Stimulated activated CD4-positive, alpha-beta T cell treated with anti-CD3 and anti-CD28 coated beads, TNF-alpha, amount 100 ng/mL, for 24 hours (primary cell): ENCODE measurements around the gene PUSL1.
A peak's percentile ranks its signal among the peaks of the same experiment; 100 is the strongest.

Source experiments
- DNase-seq, 3 experiments: peaks; one replicate each; pipeline ENCODE4 v3.0.0-alpha.2; 2020; ENCODE audit warnings: low read depth in 3 of 3

The PUSL1 gene

DNA sequence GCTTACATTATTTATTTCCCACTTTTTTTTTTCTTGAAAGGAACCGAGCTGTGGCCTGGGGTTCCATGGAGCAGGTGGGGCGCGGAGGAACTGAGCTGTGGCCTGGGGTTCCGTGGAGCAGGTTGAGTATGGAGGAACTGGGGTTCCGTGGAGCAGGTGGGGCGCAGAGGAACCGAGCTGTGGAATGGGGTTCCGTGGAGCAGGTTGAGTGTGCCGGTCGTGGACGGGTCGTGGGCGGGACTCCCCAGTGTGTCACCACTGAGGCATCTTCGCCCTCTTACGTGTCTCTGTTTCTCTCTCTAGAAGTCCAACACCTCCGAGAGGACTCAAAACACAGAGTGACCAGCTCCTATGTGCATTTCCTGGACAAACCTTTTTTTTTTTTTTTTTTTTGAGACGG is 29.4 kb upstream of the PUSL1 start:
- no peak for DNase-seq

DNA sequence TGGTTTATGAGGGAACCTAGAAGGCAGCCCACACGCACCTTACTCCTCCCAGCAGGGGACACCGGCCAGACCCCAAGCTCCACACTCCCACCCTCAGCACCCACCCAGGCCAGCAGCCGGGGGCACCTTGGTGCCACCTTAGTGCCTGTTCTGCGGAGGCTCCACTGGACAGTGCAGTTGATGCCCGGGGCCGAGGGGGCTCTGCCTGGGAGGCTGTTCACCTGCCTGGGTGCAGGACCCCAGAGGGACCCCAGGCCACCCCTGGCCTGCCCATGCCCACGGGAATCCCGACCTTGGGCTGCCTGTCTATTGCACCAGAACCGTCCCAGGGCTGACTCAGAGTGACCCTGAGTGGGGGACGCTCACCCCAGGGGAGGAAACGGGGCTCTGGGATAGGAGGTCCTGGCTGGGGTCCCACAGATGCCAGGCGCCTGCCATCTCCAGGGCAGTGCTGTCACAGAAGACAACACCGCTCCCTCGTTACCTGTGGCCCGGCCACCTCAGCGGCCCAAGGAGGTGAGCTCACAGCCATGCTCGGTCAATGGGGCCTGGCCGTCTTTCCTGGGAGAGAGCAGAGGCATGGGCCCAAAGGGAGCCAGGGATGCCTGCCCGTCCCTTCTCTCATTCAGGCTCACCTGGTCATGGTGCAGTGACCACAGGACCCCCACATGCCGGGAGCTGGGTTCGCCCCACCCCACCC is 27.5 kb upstream of the PUSL1 start:
- DNase-seq = no peak

DNA sequence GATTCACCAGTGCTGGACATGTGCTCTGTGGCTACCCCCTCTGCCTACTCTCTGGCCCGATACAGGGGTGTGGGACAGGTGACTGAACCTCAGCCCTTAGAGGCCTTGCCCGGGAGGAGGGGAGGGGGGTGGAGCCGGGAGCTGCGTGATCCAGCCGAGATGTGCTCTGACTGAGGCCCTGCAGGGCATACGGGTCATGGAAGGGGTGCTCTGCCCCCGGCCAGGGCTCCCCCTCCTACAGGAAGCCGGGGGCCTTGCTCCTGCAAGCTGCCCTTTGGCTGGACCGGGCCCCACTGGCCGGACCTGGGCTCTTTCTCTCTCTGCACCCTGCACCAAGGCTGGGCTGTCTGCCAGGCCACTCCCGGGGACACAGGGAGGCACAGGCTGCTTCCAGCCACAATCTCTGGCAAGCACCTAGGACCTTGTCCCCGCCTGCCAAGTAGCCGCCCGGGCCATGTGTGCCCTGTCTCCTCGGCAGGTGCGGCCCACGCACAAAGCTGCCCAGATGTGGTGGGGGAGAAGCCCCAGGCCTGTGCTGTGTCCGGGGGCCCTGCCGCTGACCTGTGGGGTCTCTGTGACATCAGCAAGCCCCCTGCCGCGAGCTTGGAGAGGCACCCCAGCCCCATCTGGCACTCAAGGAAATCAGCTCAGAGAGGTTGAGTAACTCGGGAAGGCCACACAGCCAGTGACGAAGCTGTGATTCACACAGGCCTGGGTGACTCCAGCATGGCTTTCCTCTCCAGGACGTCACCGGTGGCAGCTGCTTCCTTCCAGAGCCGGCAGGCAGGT is 26.7 kb upstream of the PUSL1 start:
- DNase-seq = no peak

DNA sequence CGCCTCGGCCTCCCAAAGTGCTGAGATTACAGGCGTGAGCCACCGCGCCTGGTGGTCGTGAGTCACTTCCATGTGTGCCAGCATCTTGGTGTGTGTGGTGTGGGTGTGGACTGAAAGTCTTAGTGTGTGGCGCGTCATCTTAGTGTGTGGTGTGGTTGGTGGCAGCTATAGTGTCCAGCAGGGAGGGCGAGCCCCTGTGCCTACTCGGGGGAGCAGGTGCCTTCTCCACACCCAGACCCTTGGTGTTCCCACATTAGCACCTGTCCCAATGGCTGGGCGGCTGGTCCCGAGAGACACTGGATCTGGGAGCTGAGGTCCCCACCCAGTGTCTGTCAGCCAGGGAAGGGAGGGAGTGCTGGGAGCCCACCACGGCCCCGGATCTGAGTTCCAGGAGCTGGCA is 25.4 kb upstream of the PUSL1 start:
- DNase-seq = no peak

DNA sequence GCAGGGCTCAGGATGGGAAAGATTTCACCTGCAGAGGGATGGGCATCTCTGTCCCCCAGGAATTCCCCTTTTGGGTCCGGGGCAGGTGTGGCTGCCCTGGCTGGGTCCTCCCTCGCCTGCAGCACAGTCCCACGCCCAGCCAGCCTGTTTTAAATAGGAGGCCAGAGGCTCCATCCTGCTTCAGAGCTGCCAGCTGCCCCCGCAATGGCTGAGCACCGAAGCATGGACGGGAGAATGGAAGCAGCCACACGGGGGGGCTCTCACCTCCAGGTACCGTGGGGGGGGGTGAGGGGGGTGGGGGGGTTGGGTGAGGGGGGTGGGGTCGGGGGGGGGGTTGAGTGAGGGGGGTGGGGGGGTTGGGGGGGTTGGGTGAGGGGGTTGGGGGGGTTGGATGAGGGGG is 24.6 kb upstream of the PUSL1 start:
- no peak for DNase-seq

DNA sequence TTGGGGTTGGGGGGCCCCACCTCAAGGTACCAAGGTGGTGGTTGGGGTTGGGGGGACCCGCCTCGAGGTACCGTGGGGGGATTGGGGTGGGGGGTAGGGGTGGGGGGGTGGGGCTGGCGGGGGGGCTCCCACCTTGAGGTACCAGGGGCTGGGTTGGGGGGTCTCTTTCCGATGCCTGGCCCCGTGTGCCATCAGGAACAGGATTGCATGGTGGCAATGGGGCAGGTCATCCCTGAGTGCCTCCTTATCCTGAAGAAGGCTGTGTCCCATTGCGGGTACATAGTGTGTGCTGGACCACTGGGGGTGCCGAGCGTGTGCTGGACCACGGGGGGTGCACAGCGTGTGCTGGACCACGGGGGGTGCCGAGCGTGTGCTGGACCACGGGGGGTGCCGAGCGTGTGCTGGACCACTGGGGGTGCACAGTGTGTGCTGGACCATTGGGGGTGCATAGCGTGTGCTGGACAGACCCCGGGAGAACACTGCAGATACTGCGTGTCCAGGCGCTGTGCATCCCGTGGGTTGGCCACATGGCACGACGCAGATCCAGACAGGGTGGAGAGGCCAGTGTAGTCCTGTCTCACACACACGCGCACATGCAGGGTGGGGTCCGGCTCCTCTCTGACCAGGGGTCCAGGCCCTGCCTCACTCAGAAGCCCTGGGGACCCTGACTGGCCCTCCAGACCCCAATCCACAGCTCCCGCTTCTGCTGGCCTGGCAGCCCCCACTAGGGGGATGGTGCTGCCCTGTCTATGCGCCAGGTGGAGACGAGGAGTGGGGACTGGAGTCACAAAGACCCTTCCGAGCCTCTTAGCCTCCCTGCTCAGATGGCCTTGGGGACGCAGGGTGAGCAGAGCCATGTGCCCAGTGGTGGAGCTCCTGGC is 23.9 kb upstream of the PUSL1 start:
- no peak for DNase-seq

DNA sequence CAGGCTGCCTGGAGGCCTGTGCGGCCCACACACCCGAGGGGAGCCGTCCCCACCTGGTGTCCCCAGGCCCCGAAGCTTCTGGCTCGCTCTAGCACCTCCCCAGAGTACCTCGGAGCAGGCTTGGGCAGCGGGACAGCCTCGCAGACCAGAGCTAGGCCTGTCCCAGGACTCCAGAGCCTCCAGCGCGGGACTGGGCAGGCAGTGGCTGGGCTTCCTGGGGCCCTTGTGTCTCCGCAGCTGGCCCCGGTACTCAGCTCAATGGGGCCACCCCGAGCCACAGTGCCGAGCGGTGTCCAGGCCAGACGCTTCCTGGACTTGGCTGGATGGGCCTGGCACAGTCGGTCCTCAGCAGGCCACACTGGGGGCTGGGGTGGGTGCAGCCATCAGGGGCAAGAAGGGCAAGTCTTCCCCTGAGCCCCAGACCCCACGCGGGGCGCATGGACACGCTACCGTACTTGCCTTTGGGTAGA is 23.3 kb upstream of the PUSL1 start:
- no peak for DNase-seq

DNA sequence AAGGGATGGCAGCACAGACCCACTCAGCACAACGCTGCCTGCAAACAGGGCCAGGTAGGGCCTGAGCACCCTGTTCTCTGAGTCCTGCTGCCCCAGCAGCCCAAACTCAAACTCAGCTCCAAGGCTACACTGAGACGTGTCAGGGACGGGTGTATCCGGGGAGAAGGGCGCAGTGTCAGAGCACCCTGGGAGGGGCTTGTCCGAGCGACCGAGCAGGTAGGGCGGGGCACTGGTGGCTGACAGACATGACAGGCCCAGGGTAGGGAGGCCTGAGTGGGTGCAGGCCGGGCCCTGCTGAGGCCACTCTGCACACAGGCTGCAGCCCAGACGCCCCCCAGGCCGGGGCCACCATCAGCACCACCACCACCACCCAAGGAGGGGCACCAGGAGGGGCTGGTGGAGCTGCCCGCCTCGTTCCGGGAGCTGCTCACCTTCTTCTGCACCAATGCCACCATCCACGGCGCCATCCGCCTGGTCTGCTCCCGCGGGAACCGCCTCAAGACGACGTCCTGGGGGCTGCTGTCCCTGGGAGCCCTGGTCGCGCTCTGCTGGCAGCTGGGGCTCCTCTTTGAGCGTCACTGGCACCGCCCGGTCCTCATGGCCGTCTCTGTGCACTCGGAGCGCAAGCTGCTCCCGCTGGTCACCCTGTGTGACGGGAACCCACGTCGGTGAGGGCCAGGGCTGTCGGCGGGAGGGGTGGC is 22.6 kb upstream of the PUSL1 start:
- DNase-seq = no peak

DNA sequence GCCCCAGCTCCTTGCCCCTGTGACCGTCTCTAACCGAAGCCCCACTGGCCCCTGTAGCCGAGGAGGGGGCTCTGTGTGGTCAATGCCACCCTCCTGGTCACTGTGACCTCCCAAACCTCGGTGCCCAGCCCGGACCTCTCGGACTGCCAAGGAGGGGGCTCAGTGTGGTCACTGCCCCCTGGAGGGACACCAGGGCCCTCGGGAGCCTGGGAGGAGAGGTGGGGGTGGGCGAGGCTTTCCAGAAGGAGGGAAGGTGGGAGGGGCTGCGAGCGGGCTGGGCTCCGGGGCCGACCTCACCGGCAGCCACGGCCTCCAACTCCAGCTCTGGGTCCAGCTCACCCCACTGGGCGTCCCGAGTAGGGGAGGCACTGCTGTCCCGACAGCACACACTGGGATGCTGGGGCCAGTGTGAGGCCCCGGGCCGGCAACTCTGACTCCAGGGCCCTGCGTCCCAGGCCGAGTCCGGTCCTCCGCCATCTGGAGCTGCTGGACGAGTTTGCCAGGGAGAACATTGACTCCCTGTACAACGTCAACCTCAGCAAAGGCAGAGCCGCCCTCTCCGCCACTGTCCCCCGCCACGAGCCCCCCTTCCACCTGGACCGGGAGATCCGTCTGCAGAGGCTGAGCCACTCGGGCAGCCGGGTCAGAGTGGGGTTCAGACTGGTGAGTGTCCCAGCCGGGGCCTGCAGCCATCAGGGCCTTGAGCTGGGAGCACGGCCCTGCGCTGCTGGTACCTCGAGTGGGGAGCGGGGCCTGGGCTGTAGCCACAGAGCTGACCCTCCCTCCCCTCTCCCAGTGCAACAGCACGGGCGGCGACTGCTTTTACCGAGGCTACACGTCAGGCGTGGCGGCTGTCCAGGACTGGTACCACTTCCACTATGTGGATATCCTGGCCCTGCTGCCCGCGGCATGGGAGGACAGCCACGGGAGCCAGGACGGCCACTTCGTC is 21.8 kb upstream of the PUSL1 start:
- DNase-seq = no peak

DNA sequence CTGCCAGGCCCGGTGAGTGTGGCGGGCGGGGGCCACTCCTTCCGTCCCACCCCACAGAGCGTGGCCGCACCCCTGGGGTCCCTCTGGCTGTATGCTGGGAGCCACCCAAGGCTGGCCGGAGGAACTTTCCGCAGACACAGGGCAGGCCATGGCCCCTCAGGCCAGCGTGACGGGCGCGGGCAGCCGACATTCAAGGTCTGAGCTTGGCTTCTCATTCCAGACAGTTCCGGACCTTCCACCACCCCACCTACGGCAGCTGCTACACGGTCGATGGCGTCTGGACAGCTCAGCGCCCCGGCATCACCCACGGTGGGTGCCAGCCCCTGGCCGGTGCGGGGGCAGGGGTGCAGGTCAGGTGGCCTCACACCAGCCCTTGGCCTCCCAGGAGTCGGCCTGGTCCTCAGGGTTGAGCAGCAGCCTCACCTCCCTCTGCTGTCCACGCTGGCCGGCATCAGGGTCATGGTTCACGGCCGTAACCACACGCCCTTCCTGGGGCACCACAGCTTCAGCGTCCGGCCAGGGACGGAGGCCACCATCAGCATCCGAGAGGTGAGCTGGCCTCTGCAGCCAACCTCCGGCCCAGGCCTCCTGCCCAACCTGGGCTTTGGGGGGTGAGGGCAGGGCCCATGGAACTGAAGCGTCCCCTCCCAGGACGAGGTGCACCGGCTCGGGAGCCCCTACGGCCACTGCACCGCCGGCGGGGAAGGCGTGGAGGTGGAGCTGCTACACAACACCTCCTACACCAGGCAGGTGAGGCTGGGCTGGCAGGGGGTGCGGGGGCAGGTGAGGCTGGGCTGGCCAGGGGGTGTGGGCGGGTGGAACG is 20.9 kb upstream of the PUSL1 start:
- no peak for DNase-seq

DNA sequence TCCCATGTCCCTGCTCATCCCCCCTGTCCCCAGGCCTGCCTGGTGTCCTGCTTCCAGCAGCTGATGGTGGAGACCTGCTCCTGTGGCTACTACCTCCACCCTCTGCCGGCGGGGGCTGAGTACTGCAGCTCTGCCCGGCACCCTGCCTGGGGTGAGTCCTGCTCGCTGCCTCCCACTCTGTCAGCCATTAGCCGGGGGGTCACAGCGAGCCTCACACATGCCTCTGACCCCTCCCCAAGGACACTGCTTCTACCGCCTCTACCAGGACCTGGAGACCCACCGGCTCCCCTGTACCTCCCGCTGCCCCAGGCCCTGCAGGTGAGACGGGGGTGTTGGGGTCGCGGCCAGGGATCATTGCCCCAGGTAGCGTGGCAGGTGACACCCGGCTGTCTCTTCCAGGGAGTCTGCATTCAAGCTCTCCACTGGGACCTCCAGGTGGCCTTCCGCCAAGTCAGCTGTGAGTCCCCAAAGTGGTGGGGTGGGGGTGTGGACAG is 18.1 kb upstream of the PUSL1 start:
- peak in 2 of 3 experiments; percentile 55 to 60 for DNase-seq

DNA sequence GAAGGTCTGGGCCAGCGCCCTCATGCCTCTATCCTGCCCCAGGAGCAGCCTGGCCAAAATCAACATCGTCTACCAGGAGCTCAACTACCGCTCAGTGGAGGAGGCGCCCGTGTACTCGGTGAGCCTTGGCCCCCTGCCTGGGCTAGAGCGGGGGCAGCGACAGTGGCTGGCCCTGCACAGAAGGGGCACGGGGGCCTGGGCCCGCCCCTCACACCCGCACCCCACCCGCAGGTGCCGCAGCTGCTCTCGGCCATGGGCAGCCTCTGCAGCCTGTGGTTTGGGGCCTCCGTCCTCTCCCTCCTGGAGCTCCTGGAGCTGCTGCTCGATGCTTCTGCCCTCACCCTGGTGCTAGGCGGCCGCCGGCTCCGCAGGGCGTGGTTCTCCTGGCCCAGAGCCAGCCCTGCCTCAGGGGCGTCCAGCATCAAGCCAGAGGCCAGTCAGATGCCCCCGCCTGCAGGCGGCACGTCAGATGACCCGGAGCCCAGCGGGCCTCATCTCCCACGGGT is 17.3 kb upstream of the PUSL1 start:
- DNase-seq = no peak

DNA sequence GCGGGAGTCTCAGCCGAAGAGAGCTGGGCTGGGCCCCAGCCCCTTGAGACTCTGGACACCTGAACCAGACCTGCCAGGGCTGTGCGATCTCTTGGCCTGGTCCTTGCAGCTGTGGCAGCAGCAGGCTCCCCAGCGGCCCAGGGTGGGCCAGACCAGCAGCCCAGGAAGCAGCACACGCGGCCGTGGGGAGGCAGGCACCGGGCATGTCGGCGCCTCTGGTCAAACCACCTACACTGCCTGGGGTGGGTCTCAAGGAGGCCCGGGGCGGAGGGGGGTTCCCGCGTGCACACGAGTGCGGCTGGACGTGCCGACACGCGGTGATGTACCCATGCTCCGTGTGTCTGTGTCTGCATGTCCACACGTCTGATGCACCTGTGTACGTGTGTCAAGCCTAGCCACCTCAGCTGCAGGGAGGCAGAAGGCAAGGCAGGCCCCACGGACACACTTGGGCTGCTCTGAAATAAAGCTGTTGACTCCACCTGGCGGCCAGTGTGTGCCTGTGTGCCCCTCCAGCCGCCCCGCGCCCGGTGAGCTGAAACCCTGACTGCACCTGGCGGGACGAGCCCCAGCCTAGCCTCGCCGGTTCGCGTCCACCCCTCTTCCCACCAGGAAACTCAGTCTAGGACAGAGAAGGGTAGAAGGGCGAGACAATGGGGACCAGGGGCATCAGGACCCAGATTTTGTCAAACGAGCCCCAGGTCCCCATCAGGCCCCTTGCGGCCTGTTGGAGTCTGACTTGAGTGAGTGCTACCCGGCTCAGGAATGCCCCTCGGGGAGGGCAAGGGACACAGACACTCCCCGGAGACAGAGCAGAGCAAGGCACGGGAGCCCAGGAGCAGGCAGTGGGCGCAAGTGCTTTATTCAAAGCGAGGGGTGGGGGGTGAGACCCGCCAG is 16.6 kb upstream of the PUSL1 start:
- DNase-seq = peak; percentile 45 to 61 (median 50)

DNA sequence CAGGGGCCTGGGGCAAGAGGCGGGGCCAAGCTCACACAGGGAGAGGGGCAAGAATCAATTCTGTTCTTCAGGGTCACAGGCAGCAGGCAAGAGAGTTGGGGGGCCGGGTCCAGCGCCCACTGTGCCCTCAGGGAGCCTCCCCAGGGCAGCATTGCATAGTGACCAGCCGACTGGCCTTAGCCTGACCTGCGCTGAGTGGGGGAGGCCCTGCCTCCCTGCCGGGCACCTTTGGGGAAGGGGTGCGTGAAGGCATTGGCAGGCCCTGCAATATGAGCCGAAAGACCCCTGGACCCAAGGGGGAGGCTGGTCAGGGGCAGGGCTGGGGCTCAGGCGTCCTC is 16.0 kb upstream of the PUSL1 start:
- DNase-seq = no peak

DNA sequence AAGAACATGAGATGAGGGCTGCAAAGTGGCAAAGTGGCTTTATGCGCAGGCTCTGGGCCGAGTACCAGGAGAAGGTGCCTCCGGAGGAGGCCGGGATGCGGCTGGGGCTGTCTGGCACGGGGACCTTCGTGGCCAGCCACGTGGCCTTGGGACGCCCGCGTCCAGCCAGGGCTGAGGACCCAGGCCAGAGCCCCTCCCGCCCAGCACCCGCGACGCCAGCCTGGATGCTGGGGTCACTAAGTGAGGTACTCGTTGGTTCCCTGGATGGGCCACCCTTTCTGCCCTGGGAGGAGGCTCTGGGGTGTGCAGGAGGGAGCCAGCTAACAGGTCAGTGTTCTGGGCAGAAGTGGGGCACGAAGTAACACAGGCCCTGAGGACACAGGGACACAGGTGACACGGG is 15.5 kb upstream of the PUSL1 start:
- DNase-seq = no peak

DNA sequence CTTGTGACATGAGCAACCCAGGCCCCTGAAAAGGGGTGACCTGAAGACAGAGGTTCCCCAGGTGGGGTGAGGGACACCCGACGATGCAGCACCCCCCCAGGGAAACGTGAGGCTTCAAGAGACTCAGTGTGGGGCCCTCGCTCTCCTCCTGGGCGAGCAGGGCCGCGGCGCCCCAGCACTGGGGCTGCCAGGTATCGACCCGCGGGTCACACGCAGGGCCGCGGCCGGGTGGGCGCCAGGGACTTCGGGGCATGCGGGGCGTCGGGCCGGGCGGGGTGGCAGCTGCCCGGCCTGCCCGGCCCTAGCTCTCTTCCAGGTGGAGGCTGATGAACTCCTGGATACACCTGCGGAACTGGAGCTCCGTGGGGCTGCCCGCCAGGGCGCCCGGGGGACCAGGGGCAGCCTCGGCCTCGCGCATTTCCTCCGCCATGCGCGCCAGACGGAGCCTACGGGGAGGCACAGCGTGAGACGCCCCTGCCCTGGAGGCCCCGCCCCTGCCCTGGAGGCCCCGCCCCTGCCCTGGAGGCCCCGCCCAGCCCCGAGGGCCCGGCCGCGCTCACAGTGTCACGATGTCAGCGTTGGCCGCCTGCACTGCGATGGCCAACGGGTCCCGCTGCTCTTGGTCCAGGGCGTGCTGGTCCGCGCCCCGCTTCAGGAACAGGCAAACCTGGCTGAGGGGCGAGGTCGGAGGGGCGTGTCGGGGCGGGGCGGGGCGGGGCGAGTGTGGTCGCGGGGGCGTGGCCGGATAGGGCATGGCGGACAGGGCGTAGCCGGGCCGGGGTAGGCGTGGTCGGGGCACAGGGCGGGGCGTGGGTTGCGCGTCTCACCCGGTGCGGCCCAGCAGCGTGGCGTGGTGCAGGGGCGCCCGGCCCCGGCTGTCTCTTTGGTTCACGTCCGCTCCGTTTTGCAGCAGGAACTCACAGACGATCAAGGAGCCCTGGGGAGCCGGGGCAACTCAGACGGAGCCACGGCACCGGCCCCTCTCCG is 14.8 kb upstream of the PUSL1 start:
- DNase-seq = no peak

DNA sequence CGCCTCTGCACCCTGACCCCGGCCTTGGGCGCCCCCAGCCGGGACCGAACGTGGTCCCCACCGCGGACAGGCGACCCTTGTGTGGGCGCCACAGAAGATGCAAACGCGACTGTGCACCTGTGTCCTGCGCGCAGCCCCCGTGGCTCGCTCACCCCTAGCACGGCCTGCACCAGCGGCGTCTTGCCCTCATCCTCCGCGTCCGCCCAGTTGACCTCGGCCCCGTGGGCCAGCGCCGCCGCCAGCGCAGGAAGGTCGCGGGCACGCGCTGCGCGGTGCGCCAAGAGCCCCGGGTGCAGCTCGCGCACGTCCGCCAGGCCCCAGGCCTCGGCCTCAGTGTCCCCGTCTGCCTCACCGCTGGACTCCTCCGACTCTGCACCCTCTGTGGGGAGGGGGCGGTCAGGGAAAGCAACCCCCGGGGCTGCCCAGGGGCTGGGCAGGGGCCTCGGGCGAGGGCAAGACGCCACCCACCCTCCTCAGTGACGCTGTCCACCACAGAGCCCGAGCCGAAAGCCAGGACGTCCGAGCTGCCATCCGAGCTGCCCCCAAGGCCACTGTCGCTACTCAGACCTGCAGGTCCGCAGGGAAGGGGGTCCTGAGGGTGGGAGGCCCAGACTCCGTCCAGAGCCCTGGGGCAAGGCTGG is 14.0 kb upstream of the PUSL1 start:
- DNase-seq = no peak
